Stimulated activated CD4-positive, alpha-beta T cell treated with anti-CD3 and anti-CD28 coated beads, Interleukin-15, amount 100 ng/mL, for 48 hours (primary cell): ENCODE data around the gene NAGLU.

Experiments
- DNase-seq, 2 donors: peaks; one replicate each; pipeline ENCODE4 v3.0.0-alpha.2; 2020; ENCODE audit warnings: low read depth in 2 of 2

The NAGLU gene

DNA sequence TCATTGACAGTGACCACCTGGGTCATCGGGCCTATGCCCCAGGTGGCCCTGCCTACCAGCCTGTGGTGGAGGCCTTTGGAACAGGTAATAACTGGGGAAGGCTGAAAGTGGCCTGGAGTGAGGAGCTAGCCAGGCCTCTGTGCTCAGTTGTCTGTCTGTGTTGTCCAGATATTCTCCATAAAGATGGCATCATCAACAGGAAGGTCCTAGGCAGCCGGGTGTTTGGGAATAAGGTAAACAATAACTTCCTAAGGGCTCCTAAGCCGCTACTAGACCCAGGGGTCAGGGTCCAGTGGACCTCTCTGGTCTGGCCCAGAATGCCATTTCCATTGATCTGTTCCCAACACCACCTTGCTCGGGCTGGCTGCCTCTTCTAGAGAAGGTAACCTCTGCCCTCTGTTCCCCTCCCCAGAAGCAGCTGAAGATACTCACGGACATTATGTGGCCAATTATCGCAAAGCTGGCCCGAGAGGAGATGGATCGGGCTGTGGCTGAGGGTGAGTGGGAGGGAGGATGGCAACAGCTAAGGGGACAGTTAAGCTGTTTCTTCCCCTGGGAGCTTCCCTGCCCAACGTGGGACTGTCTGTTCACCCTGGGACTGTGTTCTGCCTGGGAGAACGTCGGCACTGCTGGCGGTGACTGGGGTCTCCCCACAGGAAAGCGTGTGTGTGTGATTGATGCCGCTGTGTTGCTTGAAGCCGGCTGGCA is 28.9 kb downstream of the NAGLU start:
- no peak for DNase-seq

DNA sequence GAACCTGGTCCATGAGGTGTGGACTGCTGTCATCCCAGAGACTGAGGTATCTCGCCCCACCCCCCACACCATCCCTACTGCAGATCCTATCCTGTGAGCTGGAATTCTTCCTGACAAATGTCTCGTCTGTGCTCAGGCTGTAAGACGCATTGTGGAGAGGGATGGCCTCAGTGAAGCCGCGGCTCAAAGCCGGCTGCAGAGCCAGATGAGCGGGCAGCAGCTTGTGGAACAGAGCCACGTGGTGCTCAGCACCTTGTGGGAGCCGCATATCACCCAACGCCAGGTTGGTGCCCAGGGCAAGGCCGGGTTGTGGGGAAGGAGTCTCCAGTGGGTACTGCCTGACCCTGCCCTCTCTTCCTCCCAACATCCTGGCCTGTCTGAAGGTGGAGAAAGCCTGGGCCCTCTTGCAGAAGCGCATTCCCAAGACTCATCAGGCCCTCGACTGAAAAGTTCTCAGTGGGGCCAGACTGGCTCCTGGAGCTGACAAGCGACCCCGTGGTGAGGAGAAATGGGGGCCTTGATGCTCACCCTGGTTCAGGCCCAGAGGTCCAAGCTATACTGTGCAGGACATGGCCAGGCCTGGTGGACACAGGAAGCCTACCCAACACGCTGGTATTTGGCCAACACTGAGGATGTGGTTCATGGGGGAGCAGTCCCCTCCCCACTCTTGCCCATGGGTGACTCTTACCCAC is 29.6 kb downstream of the NAGLU start:
- no peak for DNase-seq

DNA sequence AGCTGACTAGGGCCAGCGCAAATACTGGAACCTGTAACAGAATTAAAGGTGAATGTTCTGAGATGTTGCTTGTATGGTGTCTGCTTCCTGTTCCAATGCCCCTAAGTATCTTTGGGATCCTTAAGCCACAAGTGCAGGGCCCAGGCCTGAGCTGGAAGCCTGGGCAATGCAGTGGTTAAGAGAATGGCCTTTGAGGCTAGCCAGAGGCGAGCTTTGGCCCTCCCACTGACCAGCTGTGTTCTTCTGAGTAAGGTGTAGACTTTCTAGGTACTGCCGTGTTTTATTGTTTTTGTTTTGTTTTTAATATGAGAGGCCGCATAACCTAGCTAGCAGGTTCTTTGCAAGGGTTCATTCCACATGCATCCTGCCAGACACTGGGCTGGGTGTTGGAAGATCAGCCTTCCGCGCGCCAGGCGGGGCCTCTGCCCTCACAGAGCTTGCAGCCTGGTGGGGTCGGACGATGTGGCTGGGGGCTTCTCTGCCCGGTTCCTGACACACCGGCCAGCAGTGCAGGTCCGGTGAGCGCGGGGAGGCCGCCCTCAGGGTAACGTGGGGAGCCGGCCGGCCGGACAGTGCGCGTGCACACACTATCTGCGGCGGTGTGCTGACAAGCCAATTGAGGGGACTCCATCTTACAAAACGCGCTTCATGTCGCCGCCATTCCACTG is 30.3 kb downstream of the NAGLU start:
- no peak for DNase-seq

DNA sequence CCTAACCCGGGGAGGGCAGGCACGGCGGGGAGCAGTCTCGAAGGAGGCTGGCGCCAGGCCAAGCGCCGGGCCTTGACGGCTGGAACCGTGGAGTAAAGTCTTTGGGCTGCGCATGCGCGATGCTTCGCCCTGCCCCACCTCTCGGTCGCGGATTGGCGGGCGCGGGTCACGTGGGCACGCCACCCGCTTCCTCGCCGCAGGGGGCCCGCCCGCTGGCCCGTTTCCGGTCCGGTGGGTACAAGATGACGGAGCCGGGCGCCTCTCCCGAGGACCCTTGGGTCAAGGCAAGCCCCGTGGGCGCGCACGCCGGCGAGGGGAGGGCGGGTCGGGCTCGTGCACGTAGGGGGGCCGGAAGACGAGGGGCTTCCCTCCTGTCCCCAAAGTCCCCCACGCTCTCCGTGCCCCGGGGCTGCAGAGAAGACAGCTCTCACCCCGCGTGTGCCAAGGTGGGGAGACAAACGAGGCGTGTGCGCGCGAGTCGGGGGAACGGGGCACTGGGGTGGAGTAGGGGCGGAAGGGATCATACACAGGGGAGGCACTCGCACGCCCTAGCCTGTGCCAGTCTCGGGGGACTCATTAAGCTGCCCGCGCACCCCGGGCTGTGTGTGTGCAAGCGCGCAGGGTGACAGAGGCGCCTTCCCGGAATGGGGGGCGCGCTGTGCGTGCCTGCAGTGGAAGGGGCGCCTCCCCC is 31.0 kb downstream of the NAGLU start, which contains the start of gene MLX:
TSS of gene MLX (plus strand) at position 218 of the 691 bp plus-strand sequence. CDS start at position 243, 25 bp downstream.
- peak; percentile 83 to 87 for DNase-seq

DNA sequence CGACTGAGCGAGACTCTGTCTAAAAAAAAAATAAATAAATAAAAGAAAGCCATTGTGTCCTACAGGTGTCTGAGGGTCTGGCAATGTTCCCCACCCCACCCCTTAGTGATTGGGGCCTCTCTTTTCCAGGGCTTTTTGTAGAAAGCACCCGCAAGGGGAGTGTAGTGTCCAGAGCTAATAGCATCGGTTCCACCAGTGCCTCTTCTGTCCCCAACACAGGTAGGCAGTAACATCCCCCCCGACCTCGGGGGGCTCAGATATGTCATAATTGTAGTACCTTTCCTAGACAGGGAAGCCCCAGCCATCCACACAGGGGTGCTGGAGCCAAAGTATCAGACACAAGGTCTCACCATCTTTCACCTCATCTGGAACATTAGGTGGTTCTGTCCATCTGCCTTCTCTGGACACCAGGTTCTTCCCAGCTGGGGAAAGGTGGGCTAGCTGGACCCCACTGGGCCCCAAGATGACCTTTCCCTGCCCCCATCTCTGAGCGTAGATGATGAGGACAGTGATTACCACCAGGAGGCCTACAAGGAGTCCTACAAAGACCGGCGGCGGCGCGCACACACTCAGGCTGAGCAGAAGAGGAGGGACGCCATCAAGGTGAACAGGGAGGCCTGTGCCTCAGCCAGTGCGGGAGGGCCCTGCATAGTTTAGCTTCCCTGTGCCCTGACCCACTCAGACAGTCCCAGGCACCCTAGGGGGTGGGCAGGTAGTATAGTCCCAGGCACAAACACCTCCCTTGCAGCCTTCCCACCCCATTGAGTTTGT is 32.5 kb downstream of the NAGLU start:
- no peak for DNase-seq

DNA sequence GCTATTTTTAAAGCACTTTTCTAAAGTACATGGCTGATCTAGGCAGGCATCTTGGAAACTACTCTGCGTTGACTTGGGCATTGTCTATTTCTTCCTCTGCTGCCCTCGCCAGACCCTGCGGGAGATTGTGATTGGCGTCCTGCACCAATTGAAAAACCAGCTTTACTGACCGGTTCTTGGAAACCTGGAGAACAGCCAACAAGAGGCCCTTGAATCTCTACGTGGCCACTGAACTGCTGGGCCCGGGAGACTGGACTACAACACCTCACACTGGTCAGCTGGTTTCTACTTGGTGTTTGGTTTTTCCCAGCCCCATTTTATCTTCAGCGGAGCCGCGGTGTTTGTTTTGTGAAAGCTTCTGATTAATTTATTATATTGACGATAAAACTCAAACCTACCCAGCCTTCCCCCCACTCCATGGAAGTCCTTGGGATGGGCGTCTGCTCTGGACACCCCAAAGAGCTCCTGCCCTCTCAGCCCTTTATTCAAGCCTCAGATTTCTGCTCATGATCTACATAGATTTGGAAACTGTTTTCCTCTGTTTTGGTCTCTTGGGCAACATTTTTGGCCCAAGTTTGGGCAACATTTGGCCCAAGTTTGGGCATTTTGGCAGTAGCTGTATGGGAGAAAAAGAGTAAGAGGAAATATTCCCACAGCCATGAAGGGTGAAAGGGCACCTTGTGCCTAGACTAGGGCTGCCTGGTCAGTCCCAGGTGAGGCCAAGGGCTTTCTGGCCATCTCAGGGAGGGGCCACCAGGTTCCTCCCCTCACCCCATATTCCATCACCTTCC is 35.6 kb downstream of the NAGLU start:
- DNase-seq = no peak

DNA sequence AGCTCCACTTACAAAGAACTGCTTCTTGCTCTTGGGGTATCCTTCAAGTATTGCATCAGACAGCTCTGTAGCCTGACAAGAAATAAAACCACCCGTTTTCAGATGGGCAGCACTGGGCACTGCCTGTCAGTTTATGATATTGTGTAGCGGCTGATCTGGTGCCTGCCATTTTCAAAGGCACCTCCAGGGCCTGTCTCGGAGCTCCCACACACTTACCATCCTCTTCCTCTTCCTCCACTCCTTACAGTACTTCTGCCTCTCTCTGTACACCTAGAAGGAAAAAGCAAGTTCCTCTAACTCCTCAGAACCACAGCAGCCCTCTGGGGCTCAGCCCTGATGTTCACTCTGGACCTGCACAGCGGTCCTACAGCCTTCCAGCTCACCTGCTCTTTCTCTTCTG is 37.1 kb downstream of the NAGLU start:
- DNase-seq = no peak

DNA sequence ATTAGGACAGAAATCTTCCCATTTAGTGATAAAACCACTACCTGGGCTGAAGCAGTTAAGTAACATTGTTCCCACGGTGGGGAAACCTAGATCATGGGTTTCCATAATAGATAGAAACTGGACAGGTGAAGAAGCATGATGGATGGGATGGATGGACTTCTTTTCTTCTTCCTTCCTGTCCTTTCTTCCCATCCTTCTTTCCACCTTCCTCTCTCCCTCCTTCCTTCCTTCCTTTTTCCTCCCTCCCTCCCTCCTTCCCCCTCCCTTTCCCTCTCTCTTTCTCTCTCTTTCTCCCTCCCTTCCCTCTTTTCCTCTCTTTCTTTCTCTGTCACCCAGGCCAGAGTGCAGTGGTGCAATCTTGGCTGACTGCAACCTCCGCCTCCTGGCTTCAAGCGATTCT is 38.4 kb downstream of the NAGLU start:
- DNase-seq = no peak

DNA sequence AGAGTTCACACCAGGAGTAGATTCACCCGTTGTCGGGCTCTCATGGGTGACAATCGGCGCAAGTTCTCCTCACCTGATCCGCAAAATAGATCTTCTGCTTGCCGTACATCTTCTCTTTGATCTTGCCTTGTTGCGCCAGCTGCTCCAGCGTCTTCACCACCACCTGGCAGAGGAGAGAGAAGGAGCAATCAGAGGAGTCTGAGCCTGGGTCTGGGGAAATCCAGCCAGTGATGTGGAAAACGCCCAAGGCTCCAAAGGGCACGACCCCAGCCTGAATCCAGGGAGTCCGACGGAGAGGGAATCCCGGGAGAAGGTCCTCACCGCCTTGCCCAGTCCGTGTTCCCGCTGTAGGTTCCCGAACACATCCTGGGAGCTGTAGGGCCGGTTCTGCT is 41.1 kb downstream of the NAGLU start:
- no peak for DNase-seq

DNA sequence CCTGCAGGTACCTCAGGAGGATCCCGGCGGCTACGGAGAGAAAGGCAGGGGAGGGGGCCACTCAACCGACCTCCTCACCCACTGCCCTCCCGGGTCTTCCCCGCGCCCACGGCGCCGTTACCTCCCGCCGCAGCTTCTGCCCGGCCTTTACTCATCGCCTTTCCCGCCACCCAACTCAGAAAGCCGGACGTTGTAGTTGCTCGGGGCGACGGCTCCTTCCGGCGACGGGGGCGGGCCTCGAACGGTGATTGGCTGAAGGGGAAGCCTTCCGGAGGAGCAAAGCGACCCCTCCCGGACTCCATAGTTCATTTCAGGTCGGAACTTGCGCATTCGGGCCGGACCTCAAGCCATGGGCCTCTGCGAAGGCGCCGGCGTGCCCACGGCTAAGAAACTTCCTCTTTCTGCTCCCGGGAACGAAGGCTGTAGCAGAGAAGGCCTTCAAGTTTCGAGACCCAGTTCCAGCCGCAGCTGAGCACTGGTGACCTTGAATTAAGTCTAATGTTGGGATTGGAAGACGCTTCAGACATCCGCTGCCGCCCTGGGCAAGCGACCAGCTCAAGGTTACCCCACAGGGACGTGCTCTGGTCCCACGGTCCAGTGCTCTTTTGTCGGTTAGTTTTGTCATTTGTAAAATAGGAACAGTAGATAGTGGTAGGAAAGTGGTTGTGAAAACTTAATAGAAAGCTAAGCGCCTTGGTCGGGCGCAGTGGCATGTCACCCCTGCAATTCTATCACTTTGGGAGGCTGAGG is 41.7 kb downstream of the NAGLU start, which contains the start of gene PSMC3IP:
TSS of gene PSMC3IP (minus strand) at position 198 of the 750 bp plus-strand sequence. CDS start at position 155, 43 bp downstream.
- peak; percentile 91 to 94 for DNase-seq

DNA sequence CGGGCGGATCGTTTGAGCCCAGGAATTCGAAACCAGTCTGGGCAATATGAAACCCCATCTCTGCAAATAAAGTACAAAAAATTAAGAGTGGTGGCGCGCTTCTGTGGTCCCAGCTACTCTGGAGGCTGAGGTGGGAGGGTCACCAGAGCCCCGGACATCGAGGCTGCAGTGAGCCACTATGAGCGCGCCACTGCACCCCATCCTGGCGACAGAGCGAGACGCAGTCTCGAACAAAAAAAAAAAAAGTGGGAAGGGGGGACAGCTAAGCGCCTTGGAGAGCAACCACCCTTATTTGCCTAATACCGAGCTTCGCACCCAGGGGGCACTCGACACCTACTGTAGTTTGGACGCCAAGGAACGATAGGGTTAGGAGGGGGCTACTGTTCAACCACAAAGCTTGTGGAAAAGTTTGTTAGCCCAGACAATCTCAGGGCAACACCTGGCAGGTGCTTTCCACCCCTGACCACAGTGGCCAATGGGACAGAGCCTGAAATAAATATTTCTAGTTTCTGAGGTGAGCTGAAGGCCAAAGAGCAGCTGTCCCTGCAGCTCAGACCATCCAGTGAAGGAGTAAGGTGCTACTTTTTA is 42.3 kb downstream of the NAGLU start:
- peak in 1 of 2 donors; percentile 67 for DNase-seq

DNA sequence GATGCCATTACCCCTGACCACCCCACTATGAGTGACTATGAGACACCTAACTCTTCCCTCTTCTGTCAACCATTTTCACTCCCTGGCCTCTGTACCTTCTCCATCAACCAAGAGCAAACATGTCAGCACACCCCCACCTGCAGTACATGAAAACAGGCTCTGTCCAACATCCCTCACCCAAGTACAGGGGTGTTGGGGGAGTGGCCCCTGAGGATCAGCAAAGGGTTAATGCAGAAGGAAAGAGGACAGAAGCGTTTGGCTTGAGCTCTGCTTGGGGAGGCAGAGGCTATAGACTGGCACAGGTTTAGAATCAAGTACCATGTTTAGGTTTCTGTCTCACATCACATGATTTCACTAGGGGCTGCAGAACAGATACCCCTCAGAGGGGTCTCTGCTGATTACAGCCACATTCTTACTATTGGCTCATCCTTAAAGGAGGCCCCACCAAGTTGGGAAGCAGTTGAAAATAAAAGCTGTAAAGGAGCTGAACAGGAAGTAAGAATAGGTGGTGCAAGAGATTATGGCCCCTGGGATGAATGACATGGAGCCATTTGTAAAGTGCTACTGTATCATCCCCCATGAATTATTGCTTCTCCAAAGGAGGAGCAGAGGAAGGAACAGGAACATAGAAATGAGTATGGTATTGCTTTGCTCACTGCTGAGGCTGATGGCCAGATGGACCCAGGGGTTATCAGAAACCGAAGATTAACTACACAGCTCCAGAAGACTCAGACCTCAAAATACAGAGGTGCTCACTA is 43.9 kb downstream of the NAGLU start:
- no peak for DNase-seq

DNA sequence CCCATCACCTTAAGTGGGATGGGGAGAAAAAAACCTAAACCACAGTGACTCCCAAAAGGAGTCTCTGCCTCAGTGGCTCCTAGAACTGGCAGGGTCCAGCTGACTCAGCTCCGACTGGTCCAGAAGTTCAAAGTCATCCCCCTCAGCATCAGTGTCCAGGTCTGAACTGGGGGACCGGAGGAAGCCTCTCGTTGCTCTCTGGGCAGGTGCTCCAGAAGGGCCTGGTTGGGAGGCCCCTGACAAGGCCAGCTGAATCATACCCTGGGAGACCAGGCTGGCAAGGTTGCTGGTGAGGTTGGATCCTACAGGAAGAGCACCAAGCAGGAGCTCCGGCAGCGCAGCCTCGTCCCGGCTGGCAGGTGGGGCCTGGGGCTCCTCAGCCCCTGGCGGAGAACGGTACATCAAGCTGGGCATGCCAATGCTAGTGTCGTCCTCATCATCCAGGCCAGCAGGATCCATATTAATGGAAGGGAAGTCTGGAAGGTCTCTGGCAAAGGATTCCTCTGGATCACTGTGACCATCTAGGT is 45.8 kb downstream of the NAGLU start:
- no peak for DNase-seq

DNA sequence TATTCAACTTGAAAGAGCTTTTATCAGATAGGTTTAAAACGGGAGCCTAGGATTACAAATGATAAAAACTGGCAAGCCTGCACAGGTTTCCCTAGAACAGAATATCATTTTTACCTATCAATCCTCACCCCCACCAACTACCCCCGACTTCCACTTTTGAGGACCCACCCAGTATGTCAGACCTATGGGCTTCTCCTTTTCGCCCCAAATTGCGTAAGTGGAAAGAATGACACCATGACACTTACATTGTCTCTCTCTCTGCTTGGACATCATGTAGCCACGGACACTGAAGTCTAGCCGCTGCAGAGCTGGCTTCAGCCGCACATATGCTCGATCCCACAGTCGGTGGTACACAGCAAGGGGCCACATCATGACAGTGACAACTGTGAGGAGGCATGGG is 48.8 kb downstream of the NAGLU start:
- no peak for DNase-seq

DNA sequence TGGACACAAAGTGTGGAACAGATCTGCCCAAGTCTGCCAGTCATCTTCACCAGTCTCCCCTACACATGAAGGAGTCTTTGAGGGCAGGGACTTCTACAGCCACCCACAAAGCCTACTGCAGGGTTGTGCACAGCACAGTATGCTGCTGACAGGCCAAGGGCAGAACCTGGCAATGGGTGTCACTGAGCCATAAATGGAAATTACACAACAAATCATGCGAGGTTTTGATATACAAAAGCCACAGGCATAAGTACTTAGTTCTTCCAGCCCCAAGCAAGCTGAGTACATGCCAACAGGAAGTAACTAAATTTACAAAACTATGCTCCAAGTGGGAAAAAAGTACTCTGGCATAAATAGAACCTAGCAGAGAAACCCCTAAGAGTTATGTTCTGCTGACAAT is 49.3 kb downstream of the NAGLU start:
- DNase-seq = no peak

DNA sequence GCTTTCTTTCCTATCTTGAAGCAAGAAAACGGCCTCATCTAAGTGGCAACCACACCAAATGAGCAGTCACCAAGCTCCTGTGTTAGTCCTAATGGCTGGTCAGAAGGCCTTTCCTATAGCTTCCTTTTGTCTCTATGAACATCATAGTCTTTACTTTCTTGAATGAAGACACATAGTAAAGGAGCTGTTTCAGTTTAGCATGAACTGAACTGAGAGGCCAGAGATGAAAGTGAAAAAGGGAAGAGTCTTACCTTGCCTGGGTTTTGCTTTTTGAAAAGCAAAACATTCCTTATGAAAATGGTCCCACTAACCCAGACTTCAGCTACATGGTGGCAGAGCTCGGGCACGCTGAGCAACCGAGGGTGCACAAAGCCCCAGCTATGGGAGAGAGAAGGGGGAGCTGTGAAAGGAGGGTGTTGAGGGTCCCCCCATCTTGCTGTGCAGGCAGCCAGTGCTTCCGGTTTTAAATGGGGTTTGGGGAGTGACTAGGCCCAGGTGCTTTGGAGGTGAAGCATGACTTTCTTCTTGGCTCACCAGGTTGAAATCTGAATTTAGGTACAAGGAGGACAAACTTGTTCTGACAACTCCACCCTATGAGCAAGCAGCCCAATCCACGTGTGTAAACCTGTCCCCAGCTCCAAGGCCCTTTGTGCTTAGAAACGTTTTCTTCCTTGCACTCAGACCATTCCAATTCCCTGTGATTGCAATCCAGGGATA is 50.6 kb downstream of the NAGLU start:
- DNase-seq = no peak

DNA sequence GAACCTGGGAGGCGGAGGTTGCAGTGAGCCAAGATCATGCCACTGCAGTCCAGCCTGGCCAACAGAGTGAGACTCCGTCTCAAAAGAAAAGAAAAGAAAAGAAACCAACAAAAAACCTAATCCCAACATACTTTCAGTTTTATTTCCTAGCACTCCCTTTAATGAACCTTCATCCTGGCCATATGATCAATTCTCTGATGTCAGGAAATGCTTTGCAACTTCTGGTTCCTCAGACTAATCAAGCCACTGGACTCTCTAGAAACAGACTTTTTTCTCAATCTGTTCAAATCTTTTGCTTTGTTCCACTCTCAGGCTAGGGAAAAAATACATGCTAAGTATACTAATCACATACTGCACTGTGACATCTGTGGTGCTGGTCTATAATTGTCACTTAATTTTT is 54.8 kb downstream of the NAGLU start:
- DNase-seq = no peak

DNA sequence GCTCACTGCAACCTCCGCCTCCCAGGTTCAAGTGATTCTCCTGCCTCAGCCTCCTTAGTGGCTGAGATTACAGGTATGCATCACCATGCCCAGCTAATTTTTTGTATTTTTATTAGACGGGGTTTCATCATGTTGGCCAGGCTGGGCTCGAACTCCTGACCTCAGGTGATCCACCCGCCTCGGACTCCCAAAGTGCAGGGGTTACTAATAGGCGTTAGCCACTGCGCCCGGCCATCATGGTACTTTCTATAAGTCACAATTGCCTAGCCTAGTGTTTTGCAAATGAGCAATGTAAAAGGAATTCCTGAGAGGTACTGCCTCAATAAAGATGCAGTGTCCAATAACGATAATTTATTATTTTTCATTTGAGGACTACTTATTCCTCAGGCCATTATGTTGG is 55.4 kb downstream of the NAGLU start:
- no peak for DNase-seq
